Lung microvascular endothelial cell (primary cell): ENCODE measurements around the gene PARN. TPM values are rescaled to one million over a fixed set of nuclear protein-coding genes. Genes with fewer than 3 reads are reported as not detected.
A peak's percentile ranks its signal among the peaks of the same experiment; 100 is the strongest.
"Not testable (repeated sequence)": the region's sequence is repeated elsewhere in the genome, so short reads cannot be mapped to it uniquely, and the experiment has no call there.

Source experiments
- DNase-seq, 2 donors: peaks; one replicate each; pipeline versions ENCODE4 v3.0.0 to v3.0.0-alpha.2; 2010; ENCODE audit warnings: low read depth in 2 of 2
- total RNA-seq: library from RNA; depleted of rRNA; stranded (reverse); fragments of >200 nt; gene quantifications from 2 replicates; pipeline ENCODE4 v1.2.1, GENCODE V29; 2014

PARN gene
- total RNA-seq, 1 donor from 2014 or later: 17.9 TPM

DNA sequence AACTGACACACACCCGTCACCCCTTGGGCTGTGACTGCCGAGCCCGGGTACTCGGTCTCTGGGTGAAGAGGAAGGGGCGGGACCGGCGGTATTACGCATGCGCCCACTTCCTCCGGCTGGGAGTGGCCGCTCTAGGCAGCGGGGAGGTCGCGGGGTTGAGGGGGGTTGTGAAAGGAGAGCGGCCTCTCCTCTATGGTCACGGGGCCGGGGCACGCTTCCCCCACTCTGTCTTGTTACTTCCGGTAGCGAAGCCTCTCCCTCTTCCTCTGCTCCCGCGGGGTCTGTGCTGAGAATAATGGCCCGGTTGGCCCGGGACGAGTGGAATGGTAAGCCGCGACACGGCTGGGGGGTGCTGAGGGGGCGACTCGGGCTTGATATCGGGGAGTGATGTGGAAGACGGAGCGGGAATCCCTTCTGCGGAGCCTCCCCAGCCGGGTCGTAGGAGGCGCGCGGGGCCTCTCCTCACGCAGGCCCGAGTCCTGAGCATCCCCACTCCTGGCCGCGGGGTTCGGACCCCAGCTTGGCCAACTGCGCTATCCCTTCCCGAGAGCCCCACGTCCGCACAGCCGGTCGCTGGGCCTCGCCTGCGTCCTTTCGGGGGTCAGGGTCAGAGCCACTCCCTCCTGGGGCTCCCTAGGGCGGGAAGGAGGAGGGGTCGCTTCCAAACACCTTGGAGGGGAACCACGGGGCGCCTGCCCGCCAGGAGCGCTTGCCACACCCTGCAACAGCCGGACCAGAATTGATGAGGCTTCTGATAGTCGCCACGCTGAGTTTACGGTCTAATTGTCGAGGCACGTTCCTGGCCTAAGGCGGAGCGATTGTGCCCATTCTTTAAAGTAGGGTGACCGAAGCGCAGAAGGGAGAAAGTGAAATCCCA lies 2.9 kb upstream of the PARN start, which contains the start of gene BFAR:
Gene BFAR, plus strand, starts transcription at position 259 of the 877 bp plus-strand sequence. CDS start 11,396 bp downstream, outside the sequence.
- DNase-seq: peak; percentile 97 to 98

DNA sequence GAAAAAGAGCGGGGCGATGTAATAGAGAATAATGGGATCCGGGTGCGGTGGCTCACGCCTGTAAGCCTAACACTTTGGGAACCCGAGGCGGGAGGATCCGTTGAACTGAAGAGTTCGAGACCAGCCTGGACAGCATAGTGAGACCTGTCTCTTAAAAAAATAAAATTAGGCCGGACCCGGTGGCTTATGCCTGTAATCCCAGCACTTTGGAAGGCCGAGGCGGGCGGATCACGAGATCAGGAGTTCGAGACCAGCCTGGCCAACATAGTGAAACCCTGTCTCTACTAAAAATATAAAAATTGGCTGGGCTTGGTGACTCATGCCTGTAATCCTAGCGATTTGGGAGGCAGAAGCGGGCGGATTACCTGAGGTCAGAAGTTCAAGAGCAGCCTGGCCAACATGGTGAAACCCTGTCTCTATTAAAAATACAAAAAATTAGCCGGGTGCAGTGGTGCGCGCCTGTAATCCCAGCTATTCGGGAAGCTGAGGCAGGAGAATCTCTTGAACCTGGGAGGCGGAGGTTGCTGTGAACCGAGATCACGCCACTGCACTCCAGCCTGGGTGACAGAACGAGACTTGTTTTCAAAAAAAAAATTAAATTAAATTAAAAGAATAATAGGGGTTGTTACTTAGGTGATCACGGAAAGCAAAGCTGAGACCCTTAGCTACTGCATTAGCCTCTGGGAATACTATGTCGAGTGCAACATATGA lies 715 bp upstream of the PARN start:
- DNase-seq: not testable (repeated sequence)

DNA sequence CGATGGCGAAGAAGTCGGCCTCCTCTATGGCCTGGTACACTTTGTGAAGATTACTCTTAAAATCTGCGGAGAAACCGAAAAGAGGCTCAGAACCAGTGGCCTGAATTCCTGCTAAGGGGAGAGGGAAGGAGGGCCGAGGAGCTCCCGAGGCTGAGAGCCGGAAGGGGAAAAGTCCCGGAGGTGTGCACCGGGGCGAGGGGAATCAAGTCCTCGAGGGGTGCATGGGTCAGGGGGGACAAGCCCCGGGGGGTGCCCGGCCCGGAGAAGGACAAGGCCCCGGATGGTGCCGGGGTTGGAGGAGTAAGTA lies 495 bp downstream of the PARN start:
- DNase-seq: peak in 1 of 2 donors; percentile 14

DNA sequence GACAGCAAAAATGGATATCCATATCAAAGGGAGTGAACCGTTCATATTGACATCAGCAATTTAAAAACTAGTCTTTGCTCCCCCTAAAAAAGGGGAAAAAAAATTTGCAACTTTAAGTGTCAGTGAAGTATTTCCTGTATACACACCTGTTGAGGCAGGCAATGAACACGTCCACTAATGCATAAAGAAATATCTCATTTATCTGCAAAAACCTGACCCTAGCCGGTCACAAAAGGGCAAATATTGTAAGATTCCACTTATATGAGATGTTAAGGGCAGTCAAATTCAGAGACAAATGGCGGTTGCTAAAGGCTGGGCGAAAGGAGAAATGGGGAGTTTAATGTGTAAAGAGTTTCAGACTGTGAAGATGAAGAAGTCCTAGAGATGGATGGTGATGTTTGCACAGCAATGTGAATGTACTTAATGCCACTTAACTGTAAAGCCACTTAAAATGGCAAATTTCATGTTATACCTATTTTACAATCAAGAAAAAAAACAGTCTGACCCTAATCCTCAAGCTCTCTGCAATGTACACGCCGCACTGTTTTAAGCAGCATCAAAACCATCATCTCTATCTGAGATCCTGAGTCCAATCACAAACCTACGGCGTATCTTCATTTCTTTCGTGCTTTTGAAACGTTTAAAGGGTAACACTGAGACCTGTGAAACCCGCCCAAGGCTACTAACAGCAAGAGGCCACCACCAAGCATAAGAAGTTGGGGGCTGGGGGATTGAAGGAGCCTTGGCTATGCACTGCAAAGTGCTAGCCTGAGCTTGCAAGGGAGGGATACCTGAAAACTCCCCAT lies 1.1 kb downstream of the PARN start:
- no peak for DNase-seq

DNA sequence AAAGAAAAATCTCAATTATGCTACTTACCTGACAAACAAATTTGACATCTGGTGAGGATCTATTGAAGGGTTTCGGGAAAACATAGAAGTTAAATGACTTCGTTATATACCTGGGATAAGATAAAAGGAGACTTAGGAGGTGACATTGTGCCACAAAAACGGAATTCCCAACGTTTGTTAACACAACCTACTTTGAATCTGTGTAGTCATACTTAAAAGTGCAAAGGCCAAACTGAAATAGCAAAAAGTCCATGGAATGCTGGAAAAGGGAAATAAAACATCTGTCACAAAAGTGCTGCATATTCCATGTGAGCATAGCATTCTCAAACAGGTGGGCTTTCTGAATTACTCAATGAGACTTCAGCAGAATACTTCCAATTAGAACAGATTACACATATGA lies 3.0 kb downstream of the PARN start:
- no peak for DNase-seq

DNA sequence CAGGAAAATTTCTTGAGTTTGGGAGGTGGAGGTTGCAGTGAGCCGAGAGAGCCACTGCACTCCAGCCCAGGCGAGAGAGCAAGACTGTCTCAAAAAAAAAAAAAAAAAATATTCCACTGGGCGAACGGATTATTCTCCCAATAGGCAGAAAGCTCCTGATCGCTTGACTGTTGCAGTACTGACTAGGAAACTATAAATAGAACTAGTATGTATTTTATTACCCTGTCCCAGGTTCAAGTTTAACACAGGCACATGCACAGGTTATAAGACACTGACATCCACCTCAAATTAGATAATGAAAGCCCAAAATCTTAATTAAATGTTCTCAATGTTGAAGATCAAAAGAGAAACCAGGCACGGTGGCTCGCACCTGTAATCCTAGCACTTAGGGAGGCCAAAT lies 11.5 kb downstream of the PARN start:
- DNase-seq: no peak

DNA sequence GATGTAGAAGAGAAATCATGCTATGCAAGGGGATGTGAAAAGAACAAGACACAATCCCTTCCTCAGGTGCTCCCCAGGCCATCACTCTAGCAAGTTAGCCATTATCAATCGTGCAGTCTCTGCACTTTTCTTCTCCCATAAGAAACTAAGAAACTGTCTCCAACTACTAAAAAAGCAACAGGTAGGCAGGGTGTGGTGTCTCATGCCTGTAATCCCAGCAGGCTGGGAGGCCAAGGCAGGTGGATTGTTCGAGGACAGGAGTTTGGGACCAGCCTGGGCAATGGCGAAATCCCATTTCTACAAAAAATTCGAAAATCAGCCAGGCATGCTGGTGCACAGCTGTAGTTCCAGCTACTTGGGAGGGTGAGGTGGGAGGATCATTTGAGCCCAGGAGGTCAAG lies 13.8 kb downstream of the PARN start:
- DNase-seq: no peak

DNA sequence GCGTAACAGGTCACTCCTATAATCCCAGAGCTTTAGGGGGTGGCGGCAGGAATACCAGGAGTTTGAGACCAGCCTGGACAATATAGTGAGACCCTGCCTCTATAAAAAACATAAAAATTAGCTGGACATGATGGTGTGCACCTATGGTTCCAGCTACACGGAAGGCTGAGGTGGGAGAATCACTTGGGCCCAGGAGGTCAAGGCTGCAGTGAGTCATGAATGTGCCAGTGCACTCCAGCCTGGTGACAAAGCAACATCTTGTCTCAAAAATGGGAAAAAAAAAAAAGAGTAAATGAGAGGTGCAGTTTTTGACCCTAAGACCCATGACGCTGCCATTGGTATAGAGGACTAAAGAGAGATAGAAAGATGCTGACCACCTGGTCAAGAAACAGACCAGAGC lies 16.1 kb downstream of the PARN start:
- no peak for DNase-seq

DNA sequence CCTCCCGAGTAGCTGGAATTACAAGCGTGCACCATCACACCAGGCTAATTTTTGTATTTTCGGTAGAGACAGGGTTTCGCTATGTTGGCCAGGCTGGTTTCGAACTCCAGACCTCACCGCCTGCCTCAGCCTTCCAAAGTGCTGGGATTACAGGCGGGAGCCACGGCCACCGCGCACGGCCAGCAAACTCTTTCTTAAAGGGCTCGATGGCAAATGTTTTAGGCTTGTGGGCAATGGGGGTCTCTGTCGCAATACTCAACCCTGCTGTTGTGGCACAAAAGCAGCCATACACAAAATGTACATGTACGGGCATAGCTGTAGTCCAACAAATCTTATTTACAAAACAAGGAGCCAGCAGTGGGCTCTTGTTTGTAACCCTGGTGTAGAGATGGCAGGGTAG lies 18.4 kb downstream of the PARN start:
- DNase-seq: no peak

DNA sequence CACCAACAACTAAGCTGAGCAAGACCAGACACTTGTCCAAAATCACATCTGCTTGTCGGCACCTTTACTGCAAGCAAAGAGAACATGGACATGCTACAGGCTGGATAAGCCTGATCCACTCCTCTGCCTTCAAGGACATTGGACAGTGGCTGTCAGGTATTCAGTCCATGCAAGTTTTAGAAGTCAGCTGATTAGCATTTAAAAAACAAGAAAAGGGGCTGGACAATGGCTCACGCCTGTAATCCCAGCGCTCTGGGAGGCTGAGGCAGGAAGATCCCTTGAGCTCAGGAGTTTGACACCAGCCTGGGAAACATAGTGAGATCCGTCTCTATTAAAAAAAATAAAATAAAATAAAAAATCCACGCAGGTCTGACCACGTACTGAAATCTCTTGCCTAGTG lies 20.3 kb downstream of the PARN start:
- DNase-seq: no peak

DNA sequence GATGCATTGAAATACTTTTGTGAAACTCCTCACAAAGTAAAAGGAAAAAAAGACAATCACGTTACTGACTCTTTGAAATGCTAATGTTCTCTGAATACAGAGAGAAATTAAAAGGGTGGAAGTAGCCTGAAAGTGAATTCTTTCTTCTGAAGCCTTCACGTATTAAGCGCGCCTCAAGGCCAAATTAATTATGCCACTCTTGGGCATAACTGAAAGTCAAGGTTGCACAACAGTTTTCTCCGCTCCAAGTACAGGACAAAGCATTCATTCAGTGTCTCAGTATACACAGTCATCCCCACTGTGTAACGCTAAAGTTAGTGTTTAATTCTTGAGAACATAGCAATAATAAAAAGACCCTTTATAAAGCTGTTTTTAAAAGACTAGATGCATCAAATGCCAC lies 21.5 kb downstream of the PARN start:
- no peak for DNase-seq

DNA sequence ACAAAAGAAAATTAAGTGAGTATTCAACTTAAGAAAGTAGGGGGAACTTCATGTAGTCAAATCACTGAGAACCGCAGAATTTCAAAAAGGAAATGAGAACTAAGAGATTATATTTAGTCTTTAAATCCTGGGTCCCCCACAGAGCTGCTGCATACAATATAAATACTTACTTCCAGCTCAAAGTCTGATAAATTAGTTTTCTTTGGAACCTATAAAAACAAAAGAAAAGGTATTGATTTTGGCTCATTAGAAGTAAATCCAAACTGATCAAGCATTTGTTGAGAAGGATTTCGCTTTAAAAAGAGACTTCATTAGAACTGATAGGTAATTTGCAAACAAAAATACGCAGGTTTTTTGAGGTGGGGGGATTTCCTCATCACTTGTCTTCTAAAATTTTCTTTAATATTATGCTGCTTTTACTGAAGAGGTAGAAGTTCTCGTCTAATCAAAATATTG lies 21.9 kb downstream of the PARN start:
- no peak for DNase-seq

DNA sequence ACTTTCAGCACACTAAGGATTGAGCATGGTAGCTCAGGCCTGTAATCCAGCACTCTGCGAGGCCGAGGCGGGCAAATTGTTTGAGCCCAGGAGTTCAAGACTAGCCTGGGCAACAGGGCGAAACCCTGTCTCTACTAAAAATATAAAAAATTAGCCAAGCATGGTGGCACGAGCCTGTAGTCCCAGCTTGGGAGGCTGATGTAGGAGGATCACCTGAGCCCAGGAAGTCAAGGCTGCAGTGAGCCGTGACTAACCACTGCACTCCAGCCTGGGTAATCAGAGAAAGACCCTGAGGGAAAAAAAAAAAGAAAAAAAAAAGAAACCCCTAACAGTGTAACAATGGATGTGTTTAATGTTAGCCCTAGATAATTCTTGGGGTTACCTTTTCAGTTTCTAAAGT lies 24.0 kb downstream of the PARN start:
- DNase-seq: no peak

DNA sequence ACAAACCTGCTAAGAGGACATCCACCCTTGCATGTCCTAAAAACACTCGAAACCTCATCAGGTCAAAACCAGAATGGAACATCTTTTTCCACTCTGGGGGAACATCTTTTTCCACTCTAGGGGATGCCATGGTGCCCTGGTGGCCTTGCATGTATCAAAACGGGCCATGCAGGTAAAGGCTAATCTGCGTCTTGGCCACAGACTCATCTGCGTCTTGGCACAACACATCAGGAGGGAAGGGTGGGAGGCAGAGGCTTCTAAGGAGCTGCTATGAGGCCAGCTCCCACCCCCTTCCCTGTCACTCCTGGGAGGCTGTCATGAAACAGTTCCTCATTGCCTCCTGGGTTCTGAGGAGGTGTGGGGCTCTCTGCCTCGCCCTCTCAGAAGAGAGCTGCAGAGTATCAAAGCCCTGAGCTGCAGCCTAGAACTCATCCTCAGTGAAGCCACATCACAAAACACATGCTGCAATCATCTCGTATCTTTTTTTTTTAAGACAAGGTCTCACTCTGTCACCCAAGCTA lies 27.6 kb downstream of the PARN start:
- DNase-seq: no peak

DNA sequence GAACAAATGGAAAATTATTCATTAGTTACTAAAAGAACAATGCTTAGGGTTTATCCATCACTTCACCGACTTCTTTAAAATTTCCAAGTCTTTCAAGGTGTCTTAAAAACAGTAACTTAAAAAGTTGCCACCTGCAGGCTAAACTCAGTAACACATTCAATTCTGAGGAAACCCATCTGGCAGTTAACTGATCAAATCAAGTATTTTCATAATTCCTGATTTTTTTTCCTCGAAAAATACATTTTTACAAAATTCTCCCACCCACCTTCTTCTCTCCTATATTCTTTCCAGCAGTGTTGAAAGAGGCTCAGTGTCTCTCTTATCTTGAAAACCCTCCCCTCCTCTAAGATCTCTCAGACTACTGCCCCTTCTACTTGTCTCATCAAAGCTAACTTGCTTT lies 29.9 kb downstream of the PARN start:
- DNase-seq: peak; percentile 19 to 47

DNA sequence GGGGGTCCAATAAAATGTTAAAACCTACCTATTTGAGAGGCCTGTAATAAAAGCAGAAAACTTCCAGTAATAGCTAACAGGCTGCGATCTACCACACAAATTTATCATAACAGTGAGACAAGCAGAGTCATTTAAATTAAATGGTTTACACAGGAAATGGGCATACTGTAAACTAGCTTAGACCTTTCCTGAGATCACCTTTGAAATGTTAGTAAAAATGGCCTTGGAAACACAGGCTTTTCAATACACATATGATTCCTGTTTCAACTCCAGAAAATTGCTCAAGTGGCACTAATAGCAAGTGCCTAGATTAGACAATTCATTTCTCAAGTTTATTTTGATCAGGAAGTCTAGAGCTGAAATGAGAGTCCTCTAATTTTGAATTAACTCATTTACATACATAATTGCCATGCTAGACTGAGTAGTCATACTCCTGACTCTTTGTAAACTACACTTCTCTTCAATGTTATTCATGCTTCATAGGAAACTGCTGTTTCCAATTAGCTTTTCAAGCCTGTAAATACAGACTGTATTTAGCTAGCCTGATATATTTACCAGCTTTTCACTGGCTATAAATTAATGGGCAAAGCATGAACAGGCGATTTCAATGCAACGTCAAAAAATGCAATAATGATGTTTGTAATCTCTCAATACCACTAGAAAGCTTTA lies 43.3 kb downstream of the PARN start:
- DNase-seq: no peak

DNA sequence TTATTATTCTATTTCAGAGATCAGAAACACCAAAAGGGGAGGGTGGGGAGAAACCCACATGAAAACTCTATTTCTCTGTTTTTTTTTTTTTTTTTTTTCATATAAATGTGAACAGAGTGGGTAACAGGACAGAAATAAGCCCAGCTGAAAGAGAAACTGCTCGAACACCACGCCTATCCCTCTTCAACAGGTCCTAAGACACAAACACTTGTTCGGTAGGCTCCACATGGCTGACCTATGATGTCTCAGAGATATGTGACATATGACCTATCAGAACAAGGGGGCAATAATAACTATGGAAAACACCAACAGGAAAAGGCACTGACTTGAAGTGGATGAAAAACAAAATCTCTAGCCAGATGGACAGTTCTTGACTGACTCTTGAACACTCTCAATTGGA lies 44.8 kb downstream of the PARN start:
- no peak for DNase-seq

DNA sequence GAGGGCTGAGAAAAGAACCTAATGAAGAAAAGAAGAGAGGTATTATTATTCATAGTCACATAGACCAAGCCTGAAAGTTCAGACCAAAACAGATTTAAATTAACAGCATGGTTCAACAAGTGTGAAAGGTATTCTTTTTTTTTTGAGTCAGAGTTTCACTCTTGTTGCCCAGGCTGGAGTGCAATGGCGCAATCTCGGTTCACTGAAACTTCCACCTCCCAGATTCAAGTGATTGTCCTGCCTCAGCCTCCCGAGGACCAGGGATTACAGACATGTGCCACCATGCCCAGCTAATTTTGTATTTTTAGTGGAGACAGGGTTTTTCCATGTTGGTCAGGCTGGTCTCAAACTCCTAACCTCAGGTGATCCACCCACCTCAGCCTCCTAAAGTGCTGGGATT lies 49.1 kb downstream of the PARN start:
- not testable (repeated sequence) for DNase-seq

DNA sequence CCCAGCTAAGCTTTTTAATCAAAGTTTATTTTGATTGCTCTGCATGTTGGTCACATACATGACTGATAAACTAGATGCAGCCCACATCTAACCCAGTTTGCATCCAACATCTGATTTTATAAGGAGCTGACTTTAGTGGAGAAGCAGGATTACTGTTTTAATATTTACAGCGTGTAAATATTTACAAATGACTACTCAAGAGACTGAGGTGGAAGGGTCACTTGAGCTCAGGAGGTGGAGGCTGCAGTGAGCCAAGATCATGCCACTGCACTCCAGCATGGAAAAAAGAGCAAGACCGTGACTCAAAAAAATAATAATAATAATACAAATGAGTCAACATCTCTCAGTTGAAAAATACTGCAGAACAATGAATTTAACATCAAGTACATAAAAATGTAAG lies 50.8 kb downstream of the PARN start:
- no peak for DNase-seq

DNA sequence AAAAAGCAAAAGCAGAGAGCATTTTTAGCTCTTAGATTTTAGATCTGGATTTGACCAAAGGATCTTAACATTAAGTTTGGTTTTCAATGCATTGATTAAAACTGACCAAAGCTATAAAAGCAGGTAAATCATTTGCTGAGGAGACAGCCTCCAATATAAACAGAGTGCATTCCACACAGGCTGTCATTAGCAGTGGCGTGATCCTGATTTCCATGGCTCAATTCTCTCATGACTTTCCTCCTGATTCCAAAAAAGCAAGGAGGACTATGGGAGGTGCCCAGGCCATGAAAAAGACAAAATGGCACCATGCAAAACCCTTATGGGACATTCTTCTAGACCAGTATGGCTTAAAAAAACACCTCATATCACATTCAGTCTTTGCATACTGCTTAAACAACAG lies 53.5 kb downstream of the PARN start:
- no peak for DNase-seq

DNA sequence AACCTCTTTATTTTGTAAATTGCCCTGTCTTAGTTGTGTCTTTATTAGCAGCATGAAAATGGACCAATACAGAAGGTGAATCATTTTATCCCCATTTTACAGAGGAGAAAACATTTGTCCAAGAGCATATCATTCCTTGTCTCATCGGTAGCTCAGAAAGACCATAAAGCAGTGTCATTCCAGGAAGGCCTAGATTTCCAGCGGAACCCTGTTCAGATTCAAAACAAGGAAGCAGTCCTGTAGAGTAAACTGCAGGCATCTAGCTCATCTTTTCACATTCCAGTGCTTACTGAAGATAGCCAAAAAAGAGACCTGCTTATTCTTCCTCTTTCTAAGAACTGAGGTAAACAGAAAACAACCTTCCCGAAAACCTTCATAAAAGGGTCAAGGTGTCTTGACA lies 54.0 kb downstream of the PARN start:
- no peak for DNase-seq
